ENCODE measurements around the gene ECHDC3. TPM values are rescaled to one million over a fixed set of nuclear protein-coding genes. Genes with fewer than 3 reads are reported as not detected.

The ECHDC3 gene
- total and polyA plus RNA-seq, 2 of the 8 experiments (the other 6 are each of a cell fraction or from before 2014, with no cell fraction given), result 15.6 to 19.9 TPM

GRCh38 chr10:11760861-11761260 is 18.7 kb downstream of the ECHDC3 start:
- no peak overlapping the region for H2BK5ac ChIP-seq (ENCODE audit: low read depth, low read length)
- no peak overlapping the region for H4K8ac ChIP-seq (ENCODE audit: extremely low read depth, insufficient read depth, low read length)
- H3K4me3 ChIP-seq (ENCODE audit: extremely low read depth in 1 of 4, insufficient read depth in 2 of 4, low read depth in 3 of 4, low read length in 4 of 4), result no peak overlapping the region
- no peak overlapping the region for H3K4me2 ChIP-seq (ENCODE audit: insufficient read depth in 1 of 2, low read depth in 2 of 2, low read length in 2 of 2)
- H3K4ac ChIP-seq (replicated peaks; ENCODE audit: insufficient read length, low read depth, low read length), result no peak overlapping the region
- no peaks in the 10 kb centered on the region for H3K79me2 ChIP-seq (ENCODE audit: control insufficient read depth in 1 of 2, insufficient read depth in 2 of 2, low read length in 2 of 2)
- no peak overlapping the region for H2BK12ac ChIP-seq (ENCODE audit: low read depth, low read length)
- no peak overlapping the region for H3K14ac ChIP-seq (ENCODE audit: insufficient read length)
- no peak overlapping the region for H4K91ac ChIP-seq (replicated peaks; ENCODE audit: insufficient read length, low read length)
- no peak overlapping the region for H3K56ac ChIP-seq (replicated peaks; ENCODE audit: insufficient read length, low read depth, low read length)
- WGBS, 2 experiments (ENCODE audit: extremely low coverage in 1 of 2, insufficient coverage in 1 of 2, insufficient read length in 1 of 2, insufficient replicate concordance in 2 of 2, low coverage in 1 of 2, low lambda C conversion rate in 2 of 2, missing lambda C conversion rate in 1 of 2), result 81% methylated on average over 7 of the region's 7 CpGs; no CpG with 5 or more reads in 1 of the 2 experiments
- H2AK5ac ChIP-seq (ENCODE audit: low read depth, low read length), result no peak overlapping the region
- H3K79me1 ChIP-seq (ENCODE audit: low read depth, low read length), result no peaks in the 10 kb centered on the region
- no peak for DNase-seq (ENCODE audit: low read depth in 1 of 2, low spot score in 2 of 2)
- no peak overlapping the region for H2BK120ac ChIP-seq (replicated peaks; ENCODE audit: low read depth, low read length)
- no peaks in the 10 kb centered on the region for H4K20me1 ChIP-seq (replicated peaks in 1 of 2; ENCODE audit: control insufficient read depth in 1 of 2, insufficient read depth in 2 of 2, low read length in 2 of 2)
- H2BK15ac ChIP-seq (ENCODE audit: low read length), result no peak overlapping the region
- POLR2A ChIA-PET (ENCODE audit: partially characterized antibody), result interaction anchor here (0.5 kb wide), 1 partner anchor 125 kb away, joined by 3 read pairs; no protein-coding TSS in a partner anchor
- H3K9me3 ChIP-seq (ENCODE audit: insufficient read depth in 2 of 2, low read depth in 1 of 2, low read length in 1 of 2), result no peaks in the 10 kb centered on the region
- H3K18ac ChIP-seq (ENCODE audit: extremely low read depth, low read length), result no peak overlapping the region
- H3K23ac ChIP-seq (ENCODE audit: insufficient read length), result no peak overlapping the region
- no peaks in the 10 kb centered on the region for H3K27me3 ChIP-seq (replicated peaks in 1 of 4; ENCODE audit: control insufficient read depth in 3 of 4, extremely low read depth in 1 of 4, insufficient read depth in 3 of 4, low read length in 3 of 4)
- no peak overlapping the region for H3K27ac ChIP-seq (ENCODE audit: low read depth, low read length)
- no peaks in the 10 kb centered on the region for H3K36me3 ChIP-seq (ENCODE audit: control insufficient read depth in 2 of 4, insufficient read depth in 4 of 4, low read length in 3 of 4)
- no peak overlapping the region for H4K5ac ChIP-seq (ENCODE audit: insufficient read length, low read depth, low read length)
- no peaks in the 10 kb centered on the region for H3K23me2 ChIP-seq (ENCODE audit: low read depth, low read length)
- H3K9ac ChIP-seq (replicated peaks in 1 of 4; ENCODE audit: extremely low read depth in 1 of 4, low read depth in 3 of 4, low read length in 3 of 4), result no peak overlapping the region
- no peak for FAIRE-seq
- no peak overlapping the region for H2AFZ ChIP-seq (ENCODE audit: low read length)
- no peaks in the 10 kb centered on the region; a peak in 1 of 7 replicates for H3K4me1 ChIP-seq (replicated peaks in 1 of 4; ENCODE audit: control insufficient read depth in 3 of 4, insufficient read depth in 4 of 4, low read length in 3 of 4)
- no peak overlapping the region for H2BK20ac ChIP-seq (ENCODE audit: low read length)
- CTCF ChIA-PET (ENCODE audit: partially characterized antibody), result interaction anchor here (0.7 to 9.2 kb wide), 9 partner anchors 9 to 355 kb away, joined by 3 to 80 read pairs (median 3); no protein-coding TSS in a partner anchor
- TF ChIP-seq TBP (IDR thresholded peaks at IDR 0.05; ENCODE audit: low read depth, low read length) (no peak), POU5F1 (IDR thresholded peaks at IDR 0.05; ENCODE audit: low read depth, low read length) (no peak), SUZ12 (IDR thresholded peaks at IDR 0.05; ENCODE audit: low read length) (no peak), GTF2F1 (IDR thresholded peaks at IDR 0.05; ENCODE audit: borderline replicate concordance, low read depth, low read length) (no peak), RXRA (IDR thresholded peaks at IDR 0.05; ENCODE audit: insufficient read depth, low read depth, low read length) (no peak), CHD2 (IDR thresholded peaks at IDR 0.05; ENCODE audit: low read length) (no peak), SAP30 (IDR thresholded peaks at IDR 0.05; ENCODE audit: insufficient read depth, insufficient replicate concordance, low read length) (no peak), EGR1 (IDR thresholded peaks at IDR 0.05; ENCODE audit: borderline replicate concordance, low read depth, low read length) (no peak), CTBP2 (IDR thresholded peaks at IDR 0.05; ENCODE audit: borderline replicate concordance, insufficient read depth, insufficient read length, low read length) (no peak), POLR2A (IDR thresholded peaks at IDR 0.05; ENCODE audit: control extremely low read depth in 1 of 2, low read depth in 2 of 2, low read length in 2 of 2) (no peak), SRF (IDR thresholded peaks at IDR 0.05; ENCODE audit: low read depth, low read length) (no peak), CEBPB (IDR thresholded peaks at IDR 0.05; ENCODE audit: low read depth, low read length) (no peak), ATF2 (IDR thresholded peaks at IDR 0.05; ENCODE audit: low read length) (no peak), SP2 (IDR thresholded peaks at IDR 0.05; ENCODE audit: low read length) (no peak)

Measured in H1 (cell line).